ENCODE data around the gene HEXA.
"Not testable (repeated sequence)": the region's sequence is repeated elsewhere in the genome, so short reads cannot be mapped to it uniquely, and the experiment has no call there.

HEXA gene

GRCh38 chr15:72375846-72376581, at the start of gene HEXA:
Gene HEXA, minus strand, starts transcription at chr15:72376014. Its CDS starts 42 bp downstream, at chr15:72375972.
- DNase-seq (ENCODE audit: low read depth), result peak; percentile 82

GRCh38 chr15:72423256-72423655, 47.4 kb upstream of the HEXA start:
- no peak for DNase-seq (ENCODE audit: low read depth)

GRCh38 chr15:72421484-72421883, 45.7 kb upstream of the HEXA start:
- no peak for DNase-seq (ENCODE audit: low read depth)

GRCh38 chr15:72420576-72420975, 44.8 kb upstream of the HEXA start:
- no peak for DNase-seq (ENCODE audit: low read depth)

- DNase-seq (ENCODE audit: low read depth), result not testable (repeated sequence)
Measured at GRCh38 chr15:72419768-72420167, 44.0 kb upstream of the HEXA start.

- DNase-seq (ENCODE audit: low read depth), result no peak
Measured at GRCh38 chr15:72415304-72415703, 39.5 kb upstream of the HEXA start.

GRCh38 chr15:72413337-72413736, 37.5 kb upstream of the HEXA start:
- not testable (repeated sequence) for DNase-seq (ENCODE audit: low read depth)

- no peak for DNase-seq (ENCODE audit: low read depth)
Measured at GRCh38 chr15:72411544-72411943, 35.7 kb upstream of the HEXA start.

- DNase-seq (ENCODE audit: low read depth), result no peak
Measured at GRCh38 chr15:72411111-72411510, 35.3 kb upstream of the HEXA start.

- no peak for DNase-seq (ENCODE audit: low read depth)
Measured at GRCh38 chr15:72406936-72407335, 31.1 kb upstream of the HEXA start.

GRCh38 chr15:72404841-72405240, 29.0 kb upstream of the HEXA start:
- DNase-seq (ENCODE audit: low read depth), result no peak

GRCh38 chr15:72404356-72404755, 28.5 kb upstream of the HEXA start:
- no peak for DNase-seq (ENCODE audit: low read depth)

- no peak for DNase-seq (ENCODE audit: low read depth)
Measured at GRCh38 chr15:72402726-72403125, 26.9 kb upstream of the HEXA start.

GRCh38 chr15:72398648-72399047, 22.8 kb upstream of the HEXA start:
- no peak for DNase-seq (ENCODE audit: low read depth)

- no peak for DNase-seq (ENCODE audit: low read depth)
Measured at GRCh38 chr15:72397796-72398588, 22.2 kb upstream of the HEXA start, which contains the start of gene TMEM202. Gene TMEM202, plus strand, starts transcription at chr15:72398305. Its CDS starts 22 bp downstream, at chr15:72398327.

- DNase-seq (ENCODE audit: low read depth), result not testable (repeated sequence)
Measured at GRCh38 chr15:72396331-72396730, 20.5 kb upstream of the HEXA start.

- no peak for DNase-seq (ENCODE audit: low read depth)
Measured at GRCh38 chr15:72389231-72389630, 13.4 kb upstream of the HEXA start.

GRCh38 chr15:72387741-72388140, 11.9 kb upstream of the HEXA start:
- no peak for DNase-seq (ENCODE audit: low read depth)

GRCh38 chr15:72382146-72382545, 6.3 kb upstream of the HEXA start:
- DNase-seq (ENCODE audit: low read depth), result no peak

GRCh38 chr15:72380743-72381142, 4.9 kb upstream of the HEXA start:
- no peak for DNase-seq (ENCODE audit: low read depth)

GRCh38 chr15:72379856-72380430, 4.1 kb upstream of the HEXA start:
- no peak for DNase-seq (ENCODE audit: low read depth)

GRCh38 chr15:72379106-72379505, 3.3 kb upstream of the HEXA start:
- DNase-seq (ENCODE audit: low read depth), result not testable (repeated sequence)

GRCh38 chr15:72377331-72377730, 1.5 kb upstream of the HEXA start:
- no peak for DNase-seq (ENCODE audit: low read depth)
